ENCODE results near the gene SDK2. TPM values are rescaled to one million over a fixed set of nuclear protein-coding genes. Genes with fewer than 3 reads are reported as not detected.

SDK2 gene
- total RNA-seq, 2 donors from 2014 or later: 16.5 to 26.3 TPM

- no peak overlapping the region for H3K27ac ChIP-seq
- H3K4me1 ChIP-seq (replicated peaks): no peaks in the 10 kb centered on the region
- WGBS: 93% methylated on average over 11 of the region's 11 CpGs
Observed at GRCh38 chr17:73399056-73399455, 245.2 kb downstream of the SDK2 start.

DNA sequence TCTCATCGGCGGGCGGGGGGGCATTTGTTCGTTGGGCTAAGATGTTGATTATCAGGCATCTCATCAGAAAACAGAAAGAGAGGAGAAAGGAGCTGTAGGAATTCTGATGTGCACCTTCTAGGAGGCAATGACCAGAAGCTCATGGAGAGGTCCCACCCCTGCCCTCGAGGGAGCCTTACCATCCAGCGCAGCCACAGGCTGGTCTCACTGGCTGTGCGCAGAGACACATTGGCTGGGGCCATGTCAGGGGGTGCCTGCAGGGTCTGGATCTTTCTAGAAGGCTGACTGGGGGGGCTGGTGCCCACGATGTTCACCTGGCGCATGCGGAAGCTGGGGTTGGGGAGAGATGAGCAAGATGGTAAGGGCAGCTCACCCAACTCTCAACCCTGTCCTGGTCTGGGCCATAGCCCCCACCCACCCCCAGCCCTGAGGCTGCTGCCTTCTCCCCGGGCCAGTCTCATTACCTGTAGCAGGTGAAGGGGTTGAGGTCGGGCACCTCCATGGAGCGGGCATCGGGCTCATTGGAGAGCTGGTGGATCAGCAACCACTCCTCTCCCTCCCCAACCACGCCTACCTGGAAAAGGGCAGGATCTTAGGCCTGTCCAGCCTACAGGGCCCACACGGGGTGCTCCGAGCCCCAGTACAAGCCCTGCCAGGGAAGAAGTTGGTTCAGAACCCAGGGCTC, 246.2 kb downstream of the SDK2 start:
- H3K4me1 ChIP-seq (replicated peaks): no peaks in the 10 kb centered on the region
- TF ChIP-seq CTCF (IDR thresholded peaks at IDR 0.05): no peak
- TF ChIP-seq POLR2A (IDR thresholded peaks at IDR 0.05): no peak
- no peak for TF ChIP-seq POLR2AphosphoS5 (IDR thresholded peaks at IDR 0.05)
- no peaks in the 10 kb centered on the region for H3K9me3 ChIP-seq
- no peak for DNase-seq (ENCODE audit: low spot score)
- intact Hi-C loops (cut with DNase I): no loop called here
- WGBS: 91% methylated on average over 12 of the region's 17 CpGs
- no peaks in the 10 kb centered on the region for H3K27me3 ChIP-seq (replicated peaks; ENCODE audit: insufficient read depth)
- no peak overlapping the region for H3K27ac ChIP-seq
- no peaks in the 10 kb centered on the region for H3K36me3 ChIP-seq
- H3K4me3 ChIP-seq: no peak overlapping the region

More at GRCh38 chr17:73399056-73399455, 245.2 kb downstream of the SDK2 start:
- intact Hi-C loops (cut with DNase I): no loop called here
- TF ChIP-seq POLR2A (IDR thresholded peaks at IDR 0.05) (no peak), POLR2AphosphoS5 (IDR thresholded peaks at IDR 0.05) (no peak), CTCF (IDR thresholded peaks at IDR 0.05) (no peak)
- Histone ChIP-seq H3K36me3 (no peaks in the 10 kb centered on the region), H3K4me3 (no peak overlapping the region), H3K9me3 (no peaks in the 10 kb centered on the region), H3K27me3 (replicated peaks; ENCODE audit: insufficient read depth) (no peaks in the 10 kb centered on the region)
- DNase-seq (ENCODE audit: low spot score): no peak

DNA sequence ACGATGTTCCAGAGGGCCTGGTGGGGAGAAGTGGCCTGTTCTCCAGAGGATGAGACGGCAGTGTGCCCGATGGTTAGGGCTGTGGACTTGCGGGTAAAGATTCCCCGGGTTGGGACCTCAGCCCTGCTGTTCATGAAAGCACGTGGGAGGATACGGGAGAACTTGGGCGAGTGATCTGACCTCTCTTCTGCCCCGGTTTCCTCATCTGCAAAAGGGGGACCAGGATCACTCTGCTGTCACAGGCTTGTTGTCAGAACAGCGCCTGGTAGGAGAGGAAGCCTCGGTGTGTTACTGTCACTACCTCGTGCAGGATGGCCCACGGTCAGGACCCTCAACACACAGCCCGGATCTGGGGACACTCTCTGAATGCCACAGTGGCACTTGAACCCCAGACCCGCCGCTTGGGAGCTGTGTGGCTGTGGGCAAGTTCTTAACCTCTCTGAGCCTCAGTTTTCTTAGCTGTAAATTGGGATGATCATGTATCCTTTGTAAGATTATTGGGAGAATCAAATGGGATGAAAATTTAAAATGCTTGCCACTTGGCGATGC, 246.9 kb downstream of the SDK2 start:
- no peak for TF ChIP-seq POLR2A (IDR thresholded peaks at IDR 0.05)
- TF ChIP-seq POLR2AphosphoS5 (IDR thresholded peaks at IDR 0.05): no peak
- no peak for TF ChIP-seq CTCF (IDR thresholded peaks at IDR 0.05)
- H3K9me3 ChIP-seq: no peaks in the 10 kb centered on the region
- no peaks in the 10 kb centered on the region for H3K4me1 ChIP-seq (replicated peaks)
- H3K36me3 ChIP-seq: no peaks in the 10 kb centered on the region
- no peaks in the 10 kb centered on the region for H3K27me3 ChIP-seq (replicated peaks; ENCODE audit: insufficient read depth)
- no peak overlapping the region for H3K27ac ChIP-seq
- no peak for DNase-seq (ENCODE audit: low spot score)
- WGBS: 88% methylated on average over 17 of the region's 17 CpGs
- intact Hi-C loops (cut with DNase I): no loop called here
- no peak overlapping the region for H3K4me3 ChIP-seq

GRCh38 chr17:73396431-73397277, 247.6 kb downstream of the SDK2 start:
- no peak for DNase-seq (ENCODE audit: low spot score)
- 81% methylated on average over 21 of the region's 21 CpGs for WGBS
- Histone ChIP-seq H3K27me3 (replicated peaks; ENCODE audit: insufficient read depth) (no peaks in the 10 kb centered on the region), H3K36me3 (no peaks in the 10 kb centered on the region), H3K4me3 (no peak overlapping the region), H3K27ac (no peak overlapping the region), H3K4me1 (replicated peaks) (no peaks in the 10 kb centered on the region), H3K9me3 (no peaks in the 10 kb centered on the region)
- intact Hi-C loops (cut with DNase I): no loop called here
- TF ChIP-seq POLR2A (IDR thresholded peaks at IDR 0.05): no peak
- no peak for TF ChIP-seq POLR2AphosphoS5 (IDR thresholded peaks at IDR 0.05)
- no peak for TF ChIP-seq CTCF (IDR thresholded peaks at IDR 0.05)

All from prostate gland (tissue), 2 donors.